Measurements from ENCODE around the gene MGLL. TPM values are rescaled to one million over a fixed set of nuclear protein-coding genes. Genes with fewer than 3 reads are reported as not detected.

Gene MGLL
- total RNA-seq, 6 experiments from 2014 or later: 128 to 144 (median 129) TPM

DNA sequence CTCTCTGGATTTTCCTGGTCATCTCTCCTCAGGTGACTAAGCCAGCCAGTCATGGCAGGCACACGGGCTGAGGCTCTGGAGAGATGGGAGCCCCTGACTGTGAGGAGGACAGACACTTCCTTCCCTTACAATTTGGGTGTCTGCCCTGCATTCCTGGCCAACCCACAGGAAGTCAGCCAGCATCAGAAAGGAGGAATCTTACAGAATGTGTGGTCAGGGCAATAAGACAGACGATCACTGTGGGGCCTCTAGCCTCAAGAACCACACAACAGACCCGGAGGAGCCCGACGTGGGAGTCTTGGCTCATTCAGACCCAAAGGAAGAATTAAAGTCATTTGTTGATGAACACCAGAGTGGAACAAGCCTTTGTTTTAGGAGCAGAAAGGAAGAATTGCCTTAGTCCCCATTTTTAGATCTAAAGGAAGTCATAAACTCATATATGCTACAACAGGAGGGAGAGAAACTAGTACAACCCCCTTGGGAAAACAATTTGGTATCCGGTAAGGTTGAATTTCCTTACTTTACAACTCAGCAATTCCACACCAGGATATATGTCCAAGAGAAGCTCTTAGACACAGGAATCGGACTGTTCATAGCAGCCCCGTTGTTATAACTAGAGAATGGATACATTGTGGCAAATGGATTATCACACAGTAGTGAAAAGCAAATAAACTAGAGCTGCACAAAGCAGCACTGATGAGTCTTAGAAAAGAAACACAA, 87.4 kb downstream of the MGLL start:
- H3K4me3 Mint-ChIP-seq: peak overlapping the region; percentile 76
- TF ChIP-seq, protein P1, sequence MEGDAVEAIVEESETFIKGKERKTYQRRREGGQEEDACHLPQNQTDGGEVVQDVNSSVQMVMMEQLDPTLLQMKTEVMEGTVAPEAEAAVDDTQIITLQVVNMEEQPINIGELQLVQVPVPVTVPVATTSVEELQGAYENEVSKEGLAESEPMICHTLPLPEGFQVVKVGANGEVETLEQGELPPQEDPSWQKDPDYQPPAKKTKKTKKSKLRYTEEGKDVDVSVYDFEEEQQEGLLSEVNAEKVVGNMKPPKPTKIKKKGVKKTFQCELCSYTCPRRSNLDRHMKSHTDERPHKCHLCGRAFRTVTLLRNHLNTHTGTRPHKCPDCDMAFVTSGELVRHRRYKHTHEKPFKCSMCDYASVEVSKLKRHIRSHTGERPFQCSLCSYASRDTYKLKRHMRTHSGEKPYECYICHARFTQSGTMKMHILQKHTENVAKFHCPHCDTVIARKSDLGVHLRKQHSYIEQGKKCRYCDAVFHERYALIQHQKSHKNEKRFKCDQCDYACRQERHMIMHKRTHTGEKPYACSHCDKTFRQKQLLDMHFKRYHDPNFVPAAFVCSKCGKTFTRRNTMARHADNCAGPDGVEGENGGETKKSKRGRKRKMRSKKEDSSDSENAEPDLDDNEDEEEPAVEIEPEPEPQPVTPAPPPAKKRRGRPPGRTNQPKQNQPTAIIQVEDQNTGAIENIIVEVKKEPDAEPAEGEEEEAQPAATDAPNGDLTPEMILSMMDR (IDR thresholded peaks at IDR 0.05): no peak

DNA sequence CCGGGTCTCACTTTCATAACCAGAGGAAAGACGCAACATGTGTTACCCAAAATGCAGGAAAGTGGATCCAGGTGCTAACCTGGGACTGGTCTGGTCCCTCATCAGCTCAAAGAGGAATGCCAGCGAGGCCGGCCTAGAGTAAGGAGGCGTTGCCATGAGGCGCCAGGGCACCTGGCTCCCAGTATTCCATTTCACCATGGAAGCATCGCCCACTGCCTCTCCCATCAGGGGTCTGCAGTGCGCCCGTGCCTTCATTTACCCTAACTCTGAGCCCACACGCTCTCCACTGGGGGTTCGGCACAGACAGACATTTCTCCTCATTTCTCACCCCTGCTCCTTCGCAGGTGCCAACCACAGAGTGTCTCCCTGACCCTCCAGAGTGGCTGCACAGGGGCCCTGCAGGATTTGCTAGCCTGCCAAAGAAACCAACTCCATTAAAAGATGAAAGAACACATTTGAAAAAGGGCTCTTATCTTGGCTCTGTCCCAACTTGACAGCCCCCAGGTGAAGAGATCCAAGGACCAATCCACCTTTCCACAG, 88.1 kb downstream of the MGLL start:
- peaks cover 5% of the 10 kb centered on the region; the same call in 1 of the 2 replicates for H3K36me3 Mint-ChIP-seq (ENCODE audit: low read depth)
- peak overlapping the region; percentile 76 for H3K4me3 Mint-ChIP-seq
- H3K4me1 Mint-ChIP-seq (ENCODE audit: low read depth): peaks cover 63% of the 10 kb centered on the region
- TF ChIP-seq, protein P1 (IDR thresholded peaks at IDR 0.05): no peak
- no peaks in the 10 kb centered on the region for H3K27me3 Mint-ChIP-seq (ENCODE audit: insufficient read depth)
- no peaks in the 10 kb centered on the region for H3K9me3 Mint-ChIP-seq
- DNase-seq: no peak
- H3K27ac Mint-ChIP-seq: peak overlapping the region; percentile 92

More for the DNA sequence above, 87.4 kb downstream of the MGLL start:
- Mint-ChIP-seq H3K36me3 (ENCODE audit: low read depth) (peaks cover 5% of the 10 kb centered on the region; the same call in 1 of the 2 replicates), H3K27ac (peak overlapping the region; percentile 92), H3K9me3 (no peaks in the 10 kb centered on the region), H3K4me1 (ENCODE audit: low read depth) (peaks cover 70% of the 10 kb centered on the region), H3K27me3 (ENCODE audit: insufficient read depth) (no peaks in the 10 kb centered on the region)
- peak; percentile 97 for DNase-seq

DNA sequence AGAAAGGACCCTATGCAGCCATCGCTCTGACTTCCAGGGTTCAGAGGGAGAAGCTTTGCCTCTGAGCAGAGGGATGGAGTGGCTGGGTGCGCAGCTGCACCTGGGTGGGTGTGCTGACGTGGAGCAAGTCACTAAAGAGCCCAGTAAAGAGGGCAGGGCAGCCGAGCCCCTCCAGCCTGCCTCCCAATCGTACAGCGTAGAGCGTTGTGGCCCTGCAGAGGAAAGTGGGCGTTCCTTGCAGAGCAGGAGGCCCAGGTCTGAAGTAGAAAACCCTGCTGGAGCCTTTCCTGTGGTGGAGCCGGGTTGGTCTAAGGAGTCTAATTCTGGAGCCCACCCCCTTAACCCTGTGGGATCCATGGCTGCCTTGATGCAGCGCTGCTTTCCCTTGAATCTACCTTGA, 88.5 kb downstream of the MGLL start:
- peaks cover 7% of the 10 kb centered on the region; the same call in 1 of the 2 replicates for H3K36me3 Mint-ChIP-seq (ENCODE audit: low read depth)
- no peaks in the 10 kb centered on the region for H3K9me3 Mint-ChIP-seq
- H3K27ac Mint-ChIP-seq: peak overlapping the region; percentile 92
- H3K4me3 Mint-ChIP-seq: no peak overlapping the region
- peaks cover 58% of the 10 kb centered on the region for H3K4me1 Mint-ChIP-seq (ENCODE audit: low read depth)
- TF ChIP-seq, protein P1 (IDR thresholded peaks at IDR 0.05): no peak
- no peak for DNase-seq
- no peaks in the 10 kb centered on the region for H3K27me3 Mint-ChIP-seq (ENCODE audit: insufficient read depth)

DNA sequence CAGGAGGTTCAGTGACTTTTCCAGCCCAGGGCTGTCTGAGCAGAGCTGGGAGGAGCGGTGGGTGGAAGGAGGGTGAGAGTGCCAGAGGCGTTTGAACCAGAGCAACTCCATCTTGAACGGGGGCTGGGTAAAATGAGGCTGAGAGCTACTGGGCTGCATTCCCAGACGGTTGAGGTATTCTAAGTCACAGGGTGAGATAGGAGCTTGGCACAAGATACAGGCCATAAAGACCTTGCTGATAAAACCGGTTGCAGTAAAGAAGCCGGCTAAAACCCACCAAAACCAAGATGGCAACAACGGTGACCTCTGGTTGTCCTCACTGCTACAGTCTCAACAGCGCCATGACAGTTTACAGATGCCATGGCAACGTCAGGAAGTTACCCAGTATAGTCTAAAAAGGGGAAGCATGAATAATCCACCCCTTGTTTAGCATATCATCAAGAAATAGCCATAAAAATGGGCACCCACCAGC, 89.4 kb downstream of the MGLL start:
- Mint-ChIP-seq H3K4me1 (ENCODE audit: low read depth) (peaks cover 50% of the 10 kb centered on the region), H3K9me3 (no peaks in the 10 kb centered on the region), H3K4me3 (no peak overlapping the region), H3K27me3 (ENCODE audit: insufficient read depth) (no peaks in the 10 kb centered on the region), H3K27ac (peak overlapping the region; percentile 43), H3K36me3 (ENCODE audit: low read depth) (peaks cover 14% of the 10 kb centered on the region; the same call in 1 of the 2 replicates)
- DNase-seq: no peak
- TF ChIP-seq, protein P1 (IDR thresholded peaks at IDR 0.05): no peak

DNA sequence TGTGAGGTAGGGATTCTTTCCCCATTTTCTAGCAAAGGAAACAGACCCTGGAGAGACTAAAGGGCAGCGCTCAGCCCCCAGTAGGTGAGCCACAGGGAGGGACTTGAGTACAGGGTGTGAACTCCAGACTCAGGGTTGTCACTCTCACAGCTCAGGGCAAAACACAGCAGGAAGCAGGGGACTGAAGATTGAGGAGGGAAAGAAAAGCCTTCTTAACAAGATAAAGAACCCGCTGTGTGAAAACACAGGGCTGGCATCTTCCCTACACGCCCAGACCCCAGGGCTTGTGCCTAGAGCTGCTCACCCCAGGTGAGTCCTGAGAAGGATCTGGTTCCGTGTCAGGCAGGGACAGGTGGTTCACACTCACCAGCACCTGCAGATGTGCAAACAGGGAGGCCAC, 90.0 kb downstream of the MGLL start:
- Mint-ChIP-seq H3K27me3 (ENCODE audit: insufficient read depth) (no peaks in the 10 kb centered on the region), H3K9me3 (no peaks in the 10 kb centered on the region), H3K27ac (no peak overlapping the region), H3K36me3 (ENCODE audit: low read depth) (peaks cover 14% of the 10 kb centered on the region; the same call in 1 of the 2 replicates), H3K4me1 (ENCODE audit: low read depth) (peaks cover 48% of the 10 kb centered on the region), H3K4me3 (no peak overlapping the region)
- DNase-seq: no peak
- TF ChIP-seq, protein P1 (IDR thresholded peaks at IDR 0.05): no peak

Data from HFFc6 (cell line).